Skin epidermis (tissue), 12 donors: ENCODE measurements around the gene KMT2A.

Source experiments
- H3K27ac ChIP-seq, 21 experiments: fragments of 200-600 bp; sonication (generic) in 11 of 21; one replicate each; pipeline ENCODE4 v1.5.0; 2020; ENCODE audit warnings: mild to moderate bottlenecking in 3 of 21, inconsistent platforms in 2 of 21, moderate library complexity in 2 of 21
- H3K4me3 ChIP-seq, 7 experiments: fragments of 200-600 bp; sonication (generic) in 2 of 7; one replicate each; pipeline ENCODE4 v1.5.0; 2020; ENCODE audit warnings: inconsistent platforms in 2 of 7, mild to moderate bottlenecking in 2 of 7, moderate library complexity in 1 of 7

KMT2A gene

GRCh38 chr11:118571701-118572060 lies 135.4 kb downstream of the KMT2A start:
- H3K27ac ChIP-seq = peak overlapping the region in 20 of 21 experiments; percentile 92 to 100 (median 98)
- H3K4me3 ChIP-seq = peak overlapping the region; percentile 74 to 98 (median 92)

GRCh38 chr11:118572061-118572980 lies 136.0 kb downstream of the KMT2A start, which contains the start of gene ARCN1:
ARCN1 (plus strand) TSS chr11:118572409; CDS start chr11:118572548, 139 bp downstream.
- peak within 1 kb of the TSS; percentile 74 to 98 (median 92) for H3K4me3 ChIP-seq
- H3K27ac ChIP-seq = peak within 1 kb of the TSS; percentile 92 to 100 (median 98)

GRCh38 chr11:118572981-118573550 lies 136.8 kb downstream of the KMT2A start:
- Histone ChIP-seq H3K27ac (peak overlapping the region; percentile 92 to 100 (median 98)), H3K4me3 (peak overlapping the region; percentile 74 to 98 (median 92))

GRCh38 chr11:118574636-118575035 lies 138.3 kb downstream of the KMT2A start:
- H3K4me3 ChIP-seq = peak overlapping the region in 1 of 7 experiments; percentile 1

More at GRCh38 chr11:118574636-118575035, 138.3 kb downstream of the KMT2A start:
- no peak overlapping the region for H3K27ac ChIP-seq
